IMR-90 (cell line): ENCODE results near the gene PRRC2B. TPM values are rescaled to one million over a fixed set of nuclear protein-coding genes. Genes with fewer than 3 reads are reported as not detected.

Source experiments
- ATAC-seq: fragments of 200-7000 bp; cut with Tn5 transposase; 2 replicates; pipeline ENCODE4 v1.9.1; 2020; ENCODE audit warnings: low read depth, mild to moderate bottlenecking, moderate library complexity
- BruUV-seq: library from RNA; stranded (reverse); fragments of 400-500 nt; replicated peaks from 2 replicates; lab custom pipeline; 2021; lab: Mats Ljungman, UMichigan
- CTCF ChIA-PET: fragments of 300-600 bp; formaldehyde crosslinking; extraction: SDS; loops from one replicate; lab custom pipeline; 2021; ENCODE audit warnings: antibody characterized with exemption; lab: Yijun Ruan, JAX
- POLR2A ChIA-PET: fragments of 300-600 bp; sonication (Branson Sonifier 250); formaldehyde crosslinking; loops from one replicate; lab custom pipeline; 2022; ENCODE audit warnings: antibody characterized with exemption; ENCODE audit not compliant: unreplicated experiment; lab: Charles Lee
- DNase-seq: peaks from one replicate; pipeline ENCODE4 v3.0.0; 2013
- H2AFZ ChIP-seq: replicated peaks from 2 replicates; pipeline ENCODE3; 2013; ENCODE audit warnings: low read length, mild to moderate bottlenecking; ENCODE audit not compliant: poor library complexity
- H2AK5ac ChIP-seq: 2 replicates; pipeline ENCODE4 v1.6.1; 2013; ENCODE audit warnings: low read depth, low read length, inconsistent platforms
- H2AK9ac ChIP-seq: replicated peaks from 2 replicates; pipeline ENCODE3; 2013; ENCODE audit warnings: mild to moderate bottlenecking, low read depth, low read length, moderate library complexity; ENCODE audit not compliant: poor library complexity
- H2BK120ac ChIP-seq: 2 replicates; pipeline ENCODE4 v1.6.1; 2013; ENCODE audit warnings: low read depth, low read length, inconsistent platforms
- H2BK15ac ChIP-seq: 3 replicates; pipeline ENCODE4 v1.6.1; 2013; ENCODE audit warnings: low read depth, low read length, inconsistent platforms
- H2BK20ac ChIP-seq: 2 replicates; pipeline ENCODE4 v1.6.1; 2013; ENCODE audit warnings: low read depth, mild to moderate bottlenecking, inconsistent platforms, low read length, moderate library complexity
- H2BK5ac ChIP-seq: 2 replicates; pipeline ENCODE4 v1.6.1; 2013; ENCODE audit warnings: mild to moderate bottlenecking, low read depth, low read length, inconsistent platforms; ENCODE audit not compliant: poor library complexity, severe bottlenecking
- H3K14ac ChIP-seq: replicated peaks from 2 replicates; pipeline ENCODE4 v1.6.1; 2013; ENCODE audit warnings: low read depth, low read length, inconsistent platforms
- H3K18ac ChIP-seq: 2 replicates; pipeline ENCODE4 v1.6.1; 2013; ENCODE audit warnings: low read depth, low read length, control low read depth
- H3K23ac ChIP-seq: 2 replicates; pipeline ENCODE4 v1.6.1; 2013; ENCODE audit warnings: low read depth, low read length, inconsistent platforms
- H3K27ac ChIP-seq: 2 replicates; pipeline ENCODE4 v1.5.1; 2013; ENCODE audit warnings: mild to moderate bottlenecking, control low read depth, low read length; ENCODE audit not compliant: insufficient read depth
- H3K27me3 ChIP-seq: 2 replicates; pipeline ENCODE4 v1.6.1; 2013; ENCODE audit warnings: low read length; ENCODE audit not compliant: control insufficient read depth, insufficient read depth
- H3K36me3 ChIP-seq: 2 replicates; pipeline ENCODE4 v1.6.1; 2013; ENCODE audit warnings: low read length, mixed read lengths; ENCODE audit not compliant: control insufficient read depth, insufficient read depth
- H3K4ac ChIP-seq: 2 replicates; pipeline ENCODE4 v1.6.1; 2013; ENCODE audit warnings: low read depth, low read length, inconsistent platforms
- H3K4me1 ChIP-seq: 2 replicates; pipeline ENCODE4 v1.6.1; 2013; ENCODE audit warnings: low read length, mixed read lengths; ENCODE audit not compliant: control insufficient read depth, insufficient read depth
- H3K4me2 ChIP-seq: 2 replicates; pipeline ENCODE4 v1.6.1; 2013; ENCODE audit warnings: low read depth, mild to moderate bottlenecking, control low read depth, low read length, moderate library complexity
- H3K4me3 ChIP-seq: 2 replicates; pipeline ENCODE4 v1.5.1; 2013; ENCODE audit warnings: low read depth, mild to moderate bottlenecking, control low read depth, low read length, moderate library complexity; ENCODE audit not compliant: insufficient read depth
- H3K56ac ChIP-seq: 2 replicates; pipeline ENCODE4 v1.6.1; 2013; ENCODE audit warnings: low read length, inconsistent platforms; ENCODE audit not compliant: insufficient read depth; ENCODE audit errors: extremely low read depth
- H3K79me1 ChIP-seq, 2 experiments: 2 replicates each; pipeline ENCODE4 v1.6.1; 2013; ENCODE audit warnings: low read length in 2 of 2, inconsistent platforms in 1 of 2, low read depth in 1 of 2
- H3K9ac ChIP-seq: 2 replicates; pipeline ENCODE4 v1.6.1; 2013; ENCODE audit warnings: low read depth, low read length, control low read depth
- H3K9me1 ChIP-seq: 2 replicates; pipeline ENCODE4 v1.6.1; 2013; ENCODE audit warnings: low read length, inconsistent platforms; ENCODE audit not compliant: insufficient read depth
- H3K9me3 ChIP-seq: 2 replicates; pipeline ENCODE4 v1.6.1; 2013; ENCODE audit warnings: low read length; ENCODE audit not compliant: control insufficient read depth, insufficient read depth
- H4K20me1 ChIP-seq: 2 replicates; pipeline ENCODE4 v1.6.1; 2013; ENCODE audit warnings: low read length, inconsistent platforms; ENCODE audit not compliant: insufficient read depth
- H4K5ac ChIP-seq: 2 replicates; pipeline ENCODE4 v1.6.1; 2013; ENCODE audit warnings: mild to moderate bottlenecking, low read depth, low read length, control low read depth
- H4K8ac ChIP-seq, 2 experiments: 2 replicates each; pipeline ENCODE4 v1.6.1; 2013; ENCODE audit warnings: low read depth in 2 of 2, low read length in 2 of 2, control low read depth in 1 of 2, inconsistent platforms in 1 of 2
- H4K91ac ChIP-seq: 2 replicates; pipeline ENCODE4 v1.6.1; 2013; ENCODE audit warnings: low read depth, low read length, inconsistent platforms; ENCODE audit not compliant: insufficient read depth
- CHD1 ChIP-seq: IDR thresholded peaks from 2 replicates; pipeline ENCODE4 v1.6.1; 2012; ENCODE audit warnings: low read depth, low read length, improper control_type of control experiment
- MAFK ChIP-seq: IDR thresholded peaks from 2 replicates; pipeline ENCODE4 v1.6.1; 2012; ENCODE audit warnings: low read depth, low read length, improper control_type of control experiment
- MAZ ChIP-seq: IDR thresholded peaks from 2 replicates; pipeline ENCODE4 v1.6.1; 2012; ENCODE audit warnings: low read depth, mild to moderate bottlenecking, low read length, improper control_type of control experiment, moderate library complexity, borderline replicate concordance
- NFE2L2 ChIP-seq: fragments of 150-350 bp; IDR thresholded peaks from 2 replicates; pipeline ENCODE4 v1.6.1; 2016; ENCODE audit warnings: low read depth, mild to moderate bottlenecking, low read length
- POLR2A ChIP-seq: IDR thresholded peaks from 2 replicates; pipeline ENCODE4 v1.6.1; 2012; ENCODE audit warnings: mild to moderate bottlenecking, low read depth, low read length
- RAD21 ChIP-seq: IDR thresholded peaks from 2 replicates; pipeline ENCODE4 v1.6.1; 2012; ENCODE audit warnings: low read length, improper control_type of control experiment
- RCOR1 ChIP-seq: IDR thresholded peaks from 2 replicates; pipeline ENCODE4 v1.6.1; 2012; ENCODE audit warnings: mild to moderate bottlenecking, low read length, improper control_type of control experiment; ENCODE audit not compliant: insufficient replicate concordance
- USF2 ChIP-seq: fragments of 150-350 bp; IDR thresholded peaks from 2 replicates; pipeline ENCODE4 v1.6.1; 2017; ENCODE audit warnings: mild to moderate bottlenecking, antibody characterized with exemption, low read length, low read depth
- WGBS, 2 experiments: methylation state at CpG; one replicate each; pipeline versions ENCODE4 v1.1.5 to v1.1.7; 2013; ENCODE audit warnings: missing lambda C conversion rate in 2 of 2; ENCODE audit not compliant: insufficient read length in 1 of 2; ENCODE audit errors: extremely low coverage in 2 of 2; 5-methylcytosine and 5-hydroxymethylcytosine counted together
- dilution Hi-C: fragments of 300-500 bp; cut with HindIII; formaldehyde crosslinking; loops from one replicate; pipeline ENCODE4 v1.14.3; 2018; ENCODE audit warnings: low sequenced_read_pairs; ENCODE audit not compliant: unreplicated experiment
- in situ Hi-C: fragments of 300-500 bp; cut with MboI; formaldehyde crosslinking; loops from 3 replicates; pipeline ENCODE4 v1.14.3; 2019; ENCODE audit warnings: low sequenced_read_pairs, inconsistent platforms, mixed read lengths
- intact Hi-C: fragments of 100-400 bp; cut with micrococcal nuclease; formaldehyde crosslinking; loops from 2 replicates; pipeline ENCODE4 v1.10.0; 2022
- polyA plus RNA-seq, 3 experiments: library from polyadenylated mRNA; depleted of rRNA; stranded (reverse); fragments of >200 nt; gene quantifications; 2 replicates each; pipeline ENCODE4 v1.2.3, GENCODE V29; 2012; ENCODE audit warnings: low replicate concordance in 1 of 3
- total RNA-seq: library from RNA; depleted of rRNA; stranded (reverse); fragments of >200 nt; gene quantifications from 2 replicates; pipeline ENCODE4 v1.2.3, GENCODE V29; 2012
- TF ChIP-seq, protein P1 (sequence below): fragments of 150-350 bp; IDR thresholded peaks from 2 replicates; pipeline ENCODE4 v1.6.1; 2016; ENCODE audit warnings: low read depth, mild to moderate bottlenecking, low read length, moderate library complexity, borderline replicate concordance

Gene PRRC2B
- total and polyA plus RNA-seq, 2 of the 4 experiments (the other 2 are of a cell fraction), result 19.4 to 39.1 TPM

GRCh38 chr9:131429121-131430012, 35.5 kb downstream of the PRRC2B start:
- peak; percentile 19 for DNase-seq
- H3K4ac ChIP-seq, result peak overlapping the region; percentile 58; the same call in 1 of the 2 replicates
- no peak overlapping the region for H4K5ac ChIP-seq
- H2AFZ ChIP-seq, result no peak overlapping the region
- no peak overlapping the region for H3K56ac ChIP-seq
- dilution Hi-C loops, result no loop called here
- no CpG with 5 or more reads among the region's 10 CpGs for WGBS, 2 experiments
- no peak overlapping the region for H3K4me3 ChIP-seq
- peak overlapping the region; percentile 41; the same call in 1 of the 2 replicates for H3K14ac ChIP-seq
- BruUV-seq, result no TSS peak
- peaks cover 23 to 79% of the 10 kb centered on the region in 2 experiments for H3K79me1 ChIP-seq
- H3K23ac ChIP-seq, result 0 out of 2 replicates have a peak overlapping the region, but pooled peaks have one; percentile 3
- TF ChIP-seq MAZ (no peak), CHD1 (no peak), RAD21 (no peak), MAFK (no peak), USF2 (no peak), NFE2L2 (no peak), POLR2A (no peak), RCOR1 (no peak)
- TF ChIP-seq, protein P1, sequence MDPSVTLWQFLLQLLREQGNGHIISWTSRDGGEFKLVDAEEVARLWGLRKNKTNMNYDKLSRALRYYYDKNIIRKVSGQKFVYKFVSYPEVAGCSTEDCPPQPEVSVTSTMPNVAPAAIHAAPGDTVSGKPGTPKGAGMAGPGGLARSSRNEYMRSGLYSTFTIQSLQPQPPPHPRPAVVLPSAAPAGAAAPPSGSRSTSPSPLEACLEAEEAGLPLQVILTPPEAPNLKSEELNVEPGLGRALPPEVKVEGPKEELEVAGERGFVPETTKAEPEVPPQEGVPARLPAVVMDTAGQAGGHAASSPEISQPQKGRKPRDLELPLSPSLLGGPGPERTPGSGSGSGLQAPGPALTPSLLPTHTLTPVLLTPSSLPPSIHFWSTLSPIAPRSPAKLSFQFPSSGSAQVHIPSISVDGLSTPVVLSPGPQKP, result no peak
- H2BK120ac ChIP-seq, result no peak overlapping the region
- no peaks in the 10 kb centered on the region for H3K27me3 ChIP-seq
- H2BK20ac ChIP-seq, result no peak overlapping the region
- H4K8ac ChIP-seq, result no peak overlapping the region
- ATAC-seq, result peak; percentile 19
- H3K9me1 ChIP-seq, result peaks cover 49% of the 10 kb centered on the region
- H2BK5ac ChIP-seq, result no peak overlapping the region
- H4K20me1 ChIP-seq, result peaks cover 86% of the 10 kb centered on the region
- H3K9ac ChIP-seq, result no peak overlapping the region
- intact Hi-C loops, result loop anchor here (10.0 kb wide), 1 partner anchor 255 kb away; no protein-coding TSS in a partner anchor
- H3K18ac ChIP-seq, result no peak overlapping the region
- H3K9me3 ChIP-seq, result no peaks in the 10 kb centered on the region
- H2AK9ac ChIP-seq, result no peak overlapping the region
- no peak overlapping the region for H2BK15ac ChIP-seq
- no peak overlapping the region for H4K91ac ChIP-seq
- H3K4me1 ChIP-seq, result peaks cover 30% of the 10 kb centered on the region
- no peak overlapping the region for H3K27ac ChIP-seq
- in situ Hi-C loops, result no loop called here
- peaks cover 21% of the 10 kb centered on the region for H3K36me3 ChIP-seq
- ChIA-PET CTCF (interaction anchor here (0.5 kb wide), 1 partner anchor 25 kb away, joined by 5 read pairs; no protein-coding TSS in a partner anchor), POLR2A (no interaction called here)
- no peak overlapping the region; the same call in 1 of the 2 replicates for H2AK5ac ChIP-seq
- peak overlapping the region; percentile 38; the same call in 1 of the 2 replicates for H3K4me2 ChIP-seq
